Sigmoid colon (tissue), 4 donors: Measurements from ENCODE around the gene CHAF1B.

Source experiments
- CTCF ChIP-seq, 4 experiments: fragments of 450-650 bp in 3 of 4; fragments of 200-600 bp in 1 of 4; IDR thresholded peaks; one replicate each; pipeline ENCODE4 v1.5.1; 2016 to 2019; ENCODE audit warnings: antibody characterized with exemption in 4 of 4, mild to moderate bottlenecking in 3 of 4, moderate library complexity in 2 of 4
- EP300 ChIP-seq, 4 donors: sonication (generic); formaldehyde crosslinking; IDR thresholded peaks; one replicate each; pipeline ENCODE4 v1.6.1; 2017; ENCODE audit warnings: antibody characterized with exemption in 4 of 4
- POLR2A ChIP-seq, 2 donors: fragments of 450-650 bp; IDR thresholded peaks; one replicate each; pipeline ENCODE4 v1.6.1; 2016; ENCODE audit warnings: antibody characterized with exemption in 2 of 2, mild to moderate bottlenecking in 2 of 2, moderate library complexity in 2 of 2
- POLR2AphosphoS5 ChIP-seq, 4 donors: sonication (generic); formaldehyde crosslinking; IDR thresholded peaks; one replicate each; pipeline ENCODE4 v1.6.1; 2017; ENCODE audit warnings: antibody characterized with exemption in 4 of 4

- TF ChIP-seq CTCF (IDR thresholded peaks at IDR 0.05) (no peak), POLR2A (IDR thresholded peaks at IDR 0.05) (no peak), EP300 (IDR thresholded peaks at IDR 0.05) (no peak), POLR2AphosphoS5 (IDR thresholded peaks at IDR 0.05) (no peak)
These were observed 67.2 kb downstream of the CHAF1B start for GRCh38 chr21:36452281-36452825.
